A549 (cell line): ENCODE measurements around the gene MED22. TPM values are rescaled to one million over a fixed set of nuclear protein-coding genes. Genes with fewer than 3 reads are reported as not detected.

Source experiments
- ATAC-seq, 2 experiments: fragments of 200-7000 bp in 1 of 2; fragments of >200 bp in 1 of 2; cut with Nextera tagmentation in 1 of 2; cut with Tn5 transposase in 1 of 2; 3 replicates each; pipeline versions ENCODE4 v1.8.0 to v1.9.1; 2018 to 2020; ENCODE audit warnings: mild to moderate bottlenecking in 1 of 2, moderate library complexity in 1 of 2
- CTCF ChIA-PET: fragments of 300-600 bp; sonication (Branson Sonifier 250); formaldehyde crosslinking; extraction: SDS; loops from one replicate; lab custom pipeline; 2021; ENCODE audit warnings: antibody characterized with exemption, inconsistent platforms; lab: Yijun Ruan, JAX
- POLR2A ChIA-PET: fragments of 350-600 bp; formaldehyde crosslinking; extraction: SDS; loops from one replicate; lab custom pipeline; 2021; ENCODE audit warnings: antibody characterized with exemption, inconsistent platforms; lab: Yijun Ruan, JAX
- DNase-seq, 2 experiments: peaks; one replicate each; pipeline versions ENCODE4 v3.0.0 to v3.0.0-alpha.2; 2011 to 2016; ENCODE audit warnings: low read depth in 1 of 2, low spot score in 1 of 2
- FAIRE-seq: peaks from 2 replicates; lab custom pipeline; 2011; peaks lifted over from hg19 to GRCh38; lab: Jason Lieb, UNC
- H3K27ac ChIP-seq, 2 experiments: fragments of >200 bp; sonication (Bioruptor Twin); formaldehyde crosslinking; 3 replicates each; pipeline ENCODE4 v1.5.1; 2016 to 2017
- H3K4me1 ChIP-seq: fragments of >200 bp; sonication (Bioruptor Twin); formaldehyde crosslinking; 3 replicates; pipeline ENCODE4 v1.6.1; 2016
- H3K4me2 ChIP-seq: fragments of >200 bp; sonication (Bioruptor Twin); formaldehyde crosslinking; 3 replicates; pipeline ENCODE4 v1.6.1; 2016
- H3K4me3 ChIP-seq: fragments of >200 bp; sonication (Bioruptor Twin); formaldehyde crosslinking; 3 replicates; pipeline ENCODE4 v1.5.1; 2016
- H3K9me3 ChIP-seq: fragments of >200 bp; sonication (Bioruptor Twin); formaldehyde crosslinking; 3 replicates; pipeline ENCODE4 v1.6.1; 2016
- BHLHE40 ChIP-seq: IDR thresholded peaks from 2 replicates; pipeline ENCODE4 v1.6.1; 2012; ENCODE audit warnings: low read depth, low read length, inconsistent platforms
- CBX2 ChIP-seq: fragments of 200-600 bp; sonication (generic); IDR thresholded peaks from 2 replicates; pipeline ENCODE4 v1.6.1; 2016; ENCODE audit warnings: low read depth, mild to moderate bottlenecking, borderline replicate concordance
- CHD2 ChIP-seq: fragments of 150-350 bp; IDR thresholded peaks from 2 replicates; pipeline ENCODE4 v1.6.1; 2014; ENCODE audit warnings: low read length; ENCODE audit not compliant: partially characterized antibody
- CHD4 ChIP-seq: fragments of 200-600 bp; sonication (generic); IDR thresholded peaks from 2 replicates; pipeline ENCODE4 v1.6.1; 2016; ENCODE audit warnings: antibody characterized with exemption, mild to moderate bottlenecking, borderline replicate concordance
- EHF ChIP-seq: fragments of 250-450 bp; sonication (Bioruptor Pico); IDR thresholded peaks from 2 replicates; pipeline ENCODE4 v1.5.0; 2020; ENCODE audit warnings: mild to moderate bottlenecking
- FOSB ChIP-seq: fragments of 250-450 bp; sonication (Bioruptor Pico); IDR thresholded peaks from 2 replicates; pipeline ENCODE4 v1.5.0; 2020; ENCODE audit warnings: mild to moderate bottlenecking, moderate library complexity
- GATA3 ChIP-seq: IDR thresholded peaks from 2 replicates; pipeline ENCODE4 v1.6.1; 2012; ENCODE audit warnings: borderline replicate concordance
- HEYL ChIP-seq: fragments of 250-450 bp; sonication (Bioruptor Pico); IDR thresholded peaks from 2 replicates; pipeline ENCODE4 v1.8.0; 2021; ENCODE audit warnings: mild to moderate bottlenecking, moderate library complexity
- HOXB5 ChIP-seq: fragments of 250-450 bp; sonication (Bioruptor Pico); IDR thresholded peaks from 2 replicates; pipeline ENCODE4 v1.5.0; 2020; ENCODE audit warnings: mild to moderate bottlenecking, moderate library complexity
- JUN ChIP-seq, 2 experiments: fragments of >200 bp; sonication (Bioruptor Twin); formaldehyde crosslinking; IDR thresholded peaks; 2 replicates in 1 of 2; 3 replicates in 1 of 2; pipeline ENCODE4 v1.6.1; 2016 to 2017
- KDM1A ChIP-seq: fragments of 200-600 bp; sonication (generic); IDR thresholded peaks from 2 replicates; pipeline ENCODE4 v1.6.1; 2016; ENCODE audit warnings: low read depth, mild to moderate bottlenecking
- KDM5A ChIP-seq: fragments of 200-600 bp; sonication (generic); IDR thresholded peaks from 2 replicates; pipeline ENCODE4 v1.6.1; 2016; ENCODE audit warnings: antibody characterized with exemption, mild to moderate bottlenecking
- MYC ChIP-seq: IDR thresholded peaks from 2 replicates; pipeline ENCODE4 v1.6.1; 2012; ENCODE audit warnings: mild to moderate bottlenecking, inconsistent platforms, low read length, improper control_type of control experiment, borderline replicate concordance
- NFE2L2 ChIP-seq: fragments of 150-350 bp; conservative IDR thresholded peaks from 2 replicates; pipeline ENCODE4 v1.6.1; 2014; ENCODE audit warnings: low read length
- NR3C1 ChIP-seq: fragments of >200 bp; sonication (Bioruptor Twin); formaldehyde crosslinking; IDR thresholded peaks from 3 replicates; pipeline ENCODE4 v1.6.1; 2017
- POLR2A ChIP-seq: IDR thresholded peaks from 2 replicates; pipeline ENCODE4 v1.6.1; 2012; ENCODE audit warnings: mild to moderate bottlenecking, low read length
- RCOR1 ChIP-seq: fragments of 150-350 bp; IDR thresholded peaks from 2 replicates; pipeline ENCODE4 v1.6.1; 2014; ENCODE audit warnings: antibody characterized with exemption, low read length, low read depth
- RFX5 ChIP-seq: fragments of 450-650 bp; IDR thresholded peaks from 2 replicates; pipeline ENCODE4 v1.7.1; 2014; ENCODE audit warnings: antibody characterized with exemption, mild to moderate bottlenecking, moderate library complexity
- SMC3 ChIP-seq: fragments of >200 bp; sonication (Bioruptor Twin); formaldehyde crosslinking; IDR thresholded peaks from 3 replicates; pipeline ENCODE4 v1.6.1; 2018; ENCODE audit warnings: inconsistent platforms
- TP53 ChIP-seq: fragments of 250-450 bp; sonication (Bioruptor Pico); IDR thresholded peaks from 2 replicates; pipeline ENCODE4 v1.5.0; 2021; ENCODE audit warnings: mild to moderate bottlenecking, moderate library complexity
- ZC3H11A ChIP-seq: fragments of 450-650 bp; IDR thresholded peaks from 2 replicates; pipeline ENCODE4 v1.6.1; 2014; ENCODE audit warnings: antibody characterized with exemption, mild to moderate bottlenecking
- ZFP36 ChIP-seq: fragments of 450-650 bp; IDR thresholded peaks from 2 replicates; pipeline ENCODE4 v1.6.1; 2014; ENCODE audit warnings: borderline replicate concordance; ENCODE audit not compliant: partially characterized antibody
- WGBS: methylation state at CpG from one replicate; pipeline ENCODE4 v1.1.6; 2017; ENCODE audit errors: missing lambda C conversion rate; 5-methylcytosine and 5-hydroxymethylcytosine counted together
- polyA plus RNA-seq, 4 experiments: library from polyadenylated mRNA; depleted of rRNA in 3 of 4; stranded (reverse); fragments of >200 nt; fragmentation: RNase III in 1 of 4; extraction: RNeasy Plus Mini Kit Qiagen cat#74134 plus additional on column Dnase treatment in 1 of 4; gene quantifications; 2 replicates in 3 of 4; 3 replicates in 1 of 4; pipeline ENCODE4 v1.2.3, GENCODE V29; 2011 to 2017
- TF ChIP-seq, protein P1 (sequence below): fragments of 150-350 bp; IDR thresholded peaks from 2 replicates; pipeline ENCODE4 v1.6.1; 2014; ENCODE audit warnings: low read depth, mild to moderate bottlenecking, low read length
- TF ChIP-seq, protein P2 (sequence below): fragments of 200-600 bp; sonication (generic); IDR thresholded peaks from 2 replicates; pipeline ENCODE4 v1.6.1; 2016; ENCODE audit warnings: antibody characterized with exemption, mild to moderate bottlenecking, moderate library complexity
- TF ChIP-seq, protein P3 (sequence below): fragments of 250-450 bp; sonication (Bioruptor Pico); IDR thresholded peaks from 2 replicates; pipeline ENCODE4 v1.5.0; 2021; ENCODE audit warnings: mild to moderate bottlenecking, moderate library complexity, borderline replicate concordance
- TF ChIP-seq, protein P4 (sequence below): fragments of >200 bp; sonication (Bioruptor Twin); formaldehyde crosslinking; IDR thresholded peaks from 3 replicates; pipeline ENCODE4 v1.6.1; 2016
- TF ChIP-seq, protein P5 (sequence below): IDR thresholded peaks from 2 replicates; pipeline ENCODE4 v1.6.1; 2012; ENCODE audit warnings: low read depth, borderline replicate concordance
- TF ChIP-seq, protein P6 (sequence below): fragments of 250-450 bp; sonication (Bioruptor Pico); IDR thresholded peaks from 2 replicates; pipeline ENCODE4 v1.5.0; 2020; ENCODE audit warnings: low read depth, mild to moderate bottlenecking, moderate library complexity
- TF ChIP-seq, protein P7 (sequence below): fragments of 450-650 bp; IDR thresholded peaks from 2 replicates; pipeline ENCODE4 v1.6.1; 2014; ENCODE audit warnings: antibody characterized with exemption

The MED22 gene
- polyA plus RNA-seq, 2 of the 4 experiments (the other 2 are of a cell fraction), result 15.7 to 22.0 TPM

DNA sequence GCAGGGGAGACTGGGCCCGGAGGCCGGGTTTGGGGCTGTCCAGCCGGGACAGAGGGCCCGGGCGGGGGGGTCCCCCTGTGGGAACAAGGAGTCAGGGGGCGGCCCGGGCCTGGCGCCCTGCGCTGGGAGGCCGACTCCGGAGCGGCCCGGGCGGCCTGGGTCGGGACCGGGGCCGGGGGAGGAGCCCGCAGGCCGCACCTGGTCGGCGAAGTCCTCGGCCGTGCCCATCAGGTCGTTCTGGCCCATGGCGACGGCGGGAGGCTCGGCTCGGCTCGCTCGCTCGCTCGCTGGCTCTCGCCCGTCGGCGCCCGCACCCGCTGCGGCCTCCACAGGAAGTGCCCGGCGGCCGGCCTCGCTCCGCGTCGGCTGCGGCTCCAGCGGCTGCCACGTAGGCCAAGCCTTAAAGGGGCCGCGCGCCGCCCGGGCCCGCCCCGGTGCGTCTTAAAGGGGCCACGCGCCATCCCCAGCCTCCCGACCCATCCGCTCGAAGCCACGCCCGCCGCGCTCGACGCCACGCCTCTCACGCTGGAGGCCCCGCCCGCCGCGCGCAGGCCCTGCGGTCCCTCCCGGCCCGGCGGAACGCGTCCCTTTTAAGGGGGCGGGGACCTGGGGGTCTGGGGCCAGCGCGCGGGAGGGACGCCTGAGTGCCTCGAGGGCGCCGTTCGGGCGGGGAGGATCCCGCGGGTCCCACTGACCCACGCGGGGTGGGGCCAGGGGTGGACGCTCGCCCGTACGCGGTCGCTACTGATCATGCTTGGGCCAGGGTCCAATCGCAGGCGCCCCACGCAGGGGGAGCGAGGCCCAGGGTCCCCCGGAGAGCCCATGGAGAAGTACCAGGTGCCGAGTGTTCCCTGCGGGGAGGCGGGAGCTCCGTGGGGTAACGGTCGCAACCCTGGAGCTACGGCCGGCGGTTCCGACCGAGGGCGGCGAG is 28.1 kb upstream of the MED22 start, which contains the start of the genes STKLD1 and SURF4:
TSS of gene STKLD1 (plus strand) at position 643 of the 931 bp plus-strand sequence. CDS start at position 751, 108 bp downstream.
TSS of gene SURF4 (minus strand) at position 337 of the 931 bp plus-strand sequence. CDS start at position 246, 91 bp downstream.
- DNase-seq, result peak; percentile 97
- no peak for FAIRE-seq
- Histone ChIP-seq H3K27ac (peak within 1 kb of the TSS; percentile 97 to 99), H3K9me3 (no peaks in the 10 kb centered on the region), H3K4me1 (peaks cover 23% of the 10 kb centered on the region), H3K4me3 (peak within 1 kb of the TSS; percentile 100), H3K4me2 (peak within 1 kb of the TSS; percentile 93)
- WGBS, result 4% methylated on average over 14 of the region's 120 CpGs
- ATAC-seq, result peak; percentile 91 to 95
- POLR2A ChIA-PET, result interaction anchor here (1.0 to 1.4 kb wide), 5 partner anchors 20 to 84 kb away, joined by 3 to 7 read pairs (median 5); partner anchors contain the start of genes CACFD1, MED22 and RPL7A
- CTCF ChIA-PET, result interaction anchor here (0.6 to 2.9 kb wide), 10 partner anchors 9 to 410 kb away, joined by 3 to 9 read pairs (median 4); no protein-coding TSS in a partner anchor
- TF ChIP-seq KDM1A (no peak), CHD4 (no peak), ZFP36 (no peak), NR3C1 (no peak), RCOR1 (no peak), KDM5A (no peak), NFE2L2 (no peak), MYC (0 out of 2 replicates have a peak, but pooled peaks have one; percentile 49), BHLHE40 (no peak), JUN (IDR thresholded peaks at IDR 0.05) (peak; percentile 74 to 90), TP53 (no peak), RFX5 (no peak), EHF (CRISPR knock-in tag) (no peak), FOSB (CRISPR knock-in tag) (no peak), CHD2 (no peak), GATA3 (no peak), HEYL (no peak), SMC3 (no peak), POLR2A (peak; percentile 86), HOXB5 (no peak), CBX2 (no peak), ZC3H11A (no peak)
- TF ChIP-seq, protein P1, sequence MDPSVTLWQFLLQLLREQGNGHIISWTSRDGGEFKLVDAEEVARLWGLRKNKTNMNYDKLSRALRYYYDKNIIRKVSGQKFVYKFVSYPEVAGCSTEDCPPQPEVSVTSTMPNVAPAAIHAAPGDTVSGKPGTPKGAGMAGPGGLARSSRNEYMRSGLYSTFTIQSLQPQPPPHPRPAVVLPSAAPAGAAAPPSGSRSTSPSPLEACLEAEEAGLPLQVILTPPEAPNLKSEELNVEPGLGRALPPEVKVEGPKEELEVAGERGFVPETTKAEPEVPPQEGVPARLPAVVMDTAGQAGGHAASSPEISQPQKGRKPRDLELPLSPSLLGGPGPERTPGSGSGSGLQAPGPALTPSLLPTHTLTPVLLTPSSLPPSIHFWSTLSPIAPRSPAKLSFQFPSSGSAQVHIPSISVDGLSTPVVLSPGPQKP, result no peak
- TF ChIP-seq, protein P2, sequence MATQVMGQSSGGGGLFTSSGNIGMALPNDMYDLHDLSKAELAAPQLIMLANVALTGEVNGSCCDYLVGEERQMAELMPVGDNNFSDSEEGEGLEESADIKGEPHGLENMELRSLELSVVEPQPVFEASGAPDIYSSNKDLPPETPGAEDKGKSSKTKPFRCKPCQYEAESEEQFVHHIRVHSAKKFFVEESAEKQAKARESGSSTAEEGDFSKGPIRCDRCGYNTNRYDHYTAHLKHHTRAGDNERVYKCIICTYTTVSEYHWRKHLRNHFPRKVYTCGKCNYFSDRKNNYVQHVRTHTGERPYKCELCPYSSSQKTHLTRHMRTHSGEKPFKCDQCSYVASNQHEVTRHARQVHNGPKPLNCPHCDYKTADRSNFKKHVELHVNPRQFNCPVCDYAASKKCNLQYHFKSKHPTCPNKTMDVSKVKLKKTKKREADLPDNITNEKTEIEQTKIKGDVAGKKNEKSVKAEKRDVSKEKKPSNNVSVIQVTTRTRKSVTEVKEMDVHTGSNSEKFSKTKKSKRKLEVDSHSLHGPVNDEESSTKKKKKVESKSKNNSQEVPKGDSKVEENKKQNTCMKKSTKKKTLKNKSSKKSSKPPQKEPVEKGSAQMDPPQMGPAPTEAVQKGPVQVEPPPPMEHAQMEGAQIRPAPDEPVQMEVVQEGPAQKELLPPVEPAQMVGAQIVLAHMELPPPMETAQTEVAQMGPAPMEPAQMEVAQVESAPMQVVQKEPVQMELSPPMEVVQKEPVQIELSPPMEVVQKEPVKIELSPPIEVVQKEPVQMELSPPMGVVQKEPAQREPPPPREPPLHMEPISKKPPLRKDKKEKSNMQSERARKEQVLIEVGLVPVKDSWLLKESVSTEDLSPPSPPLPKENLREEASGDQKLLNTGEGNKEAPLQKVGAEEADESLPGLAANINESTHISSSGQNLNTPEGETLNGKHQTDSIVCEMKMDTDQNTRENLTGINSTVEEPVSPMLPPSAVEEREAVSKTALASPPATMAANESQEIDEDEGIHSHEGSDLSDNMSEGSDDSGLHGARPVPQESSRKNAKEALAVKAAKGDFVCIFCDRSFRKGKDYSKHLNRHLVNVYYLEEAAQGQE, result no peak
- TF ChIP-seq, protein P3, sequence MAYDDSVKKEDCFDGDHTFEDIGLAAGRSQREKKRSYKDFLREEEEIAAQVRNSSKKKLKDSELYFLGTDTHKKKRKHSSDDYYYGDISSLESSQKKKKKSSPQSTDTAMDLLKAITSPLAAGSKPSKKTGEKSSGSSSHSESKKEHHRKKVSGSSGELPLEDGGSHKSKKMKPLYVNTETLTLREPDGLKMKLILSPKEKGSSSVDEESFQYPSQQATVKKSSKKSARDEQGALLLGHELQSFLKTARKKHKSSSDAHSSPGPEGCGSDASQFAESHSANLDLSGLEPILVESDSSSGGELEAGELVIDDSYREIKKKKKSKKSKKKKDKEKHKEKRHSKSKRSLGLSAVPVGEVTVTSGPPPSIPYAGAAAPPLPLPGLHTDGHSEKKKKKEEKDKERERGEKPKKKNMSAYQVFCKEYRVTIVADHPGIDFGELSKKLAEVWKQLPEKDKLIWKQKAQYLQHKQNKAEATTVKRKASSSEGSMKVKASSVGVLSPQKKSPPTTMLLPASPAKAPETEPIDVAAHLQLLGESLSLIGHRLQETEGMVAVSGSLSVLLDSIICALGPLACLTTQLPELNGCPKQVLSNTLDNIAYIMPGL, result 0 out of 2 replicates have a peak, but pooled peaks have one; percentile 36
- TF ChIP-seq, protein P4, sequence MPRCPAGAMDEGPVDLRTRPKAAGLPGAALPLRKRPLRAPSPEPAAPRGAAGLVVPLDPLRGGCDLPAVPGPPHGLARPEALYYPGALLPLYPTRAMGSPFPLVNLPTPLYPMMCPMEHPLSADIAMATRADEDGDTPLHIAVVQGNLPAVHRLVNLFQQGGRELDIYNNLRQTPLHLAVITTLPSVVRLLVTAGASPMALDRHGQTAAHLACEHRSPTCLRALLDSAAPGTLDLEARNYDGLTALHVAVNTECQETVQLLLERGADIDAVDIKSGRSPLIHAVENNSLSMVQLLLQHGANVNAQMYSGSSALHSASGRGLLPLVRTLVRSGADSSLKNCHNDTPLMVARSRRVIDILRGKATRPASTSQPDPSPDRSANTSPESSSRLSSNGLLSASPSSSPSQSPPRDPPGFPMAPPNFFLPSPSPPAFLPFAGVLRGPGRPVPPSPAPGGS, result peak; percentile 74
- TF ChIP-seq, protein P5, sequence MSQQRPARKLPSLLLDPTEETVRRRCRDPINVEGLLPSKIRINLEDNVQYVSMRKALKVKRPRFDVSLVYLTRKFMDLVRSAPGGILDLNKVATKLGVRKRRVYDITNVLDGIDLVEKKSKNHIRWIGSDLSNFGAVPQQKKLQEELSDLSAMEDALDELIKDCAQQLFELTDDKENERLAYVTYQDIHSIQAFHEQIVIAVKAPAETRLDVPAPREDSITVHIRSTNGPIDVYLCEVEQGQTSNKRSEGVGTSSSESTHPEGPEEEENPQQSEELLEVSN, result peak; percentile 91
- TF ChIP-seq, protein P6, sequence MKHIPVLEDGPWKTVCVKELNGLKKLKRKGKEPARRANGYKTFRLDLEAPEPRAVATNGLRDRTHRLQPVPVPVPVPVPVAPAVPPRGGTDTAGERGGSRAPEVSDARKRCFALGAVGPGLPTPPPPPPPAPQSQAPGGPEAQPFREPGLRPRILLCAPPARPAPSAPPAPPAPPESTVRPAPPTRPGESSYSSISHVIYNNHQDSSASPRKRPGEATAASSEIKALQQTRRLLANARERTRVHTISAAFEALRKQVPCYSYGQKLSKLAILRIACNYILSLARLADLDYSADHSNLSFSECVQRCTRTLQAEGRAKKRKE, result no peak
- TF ChIP-seq, protein P7, sequence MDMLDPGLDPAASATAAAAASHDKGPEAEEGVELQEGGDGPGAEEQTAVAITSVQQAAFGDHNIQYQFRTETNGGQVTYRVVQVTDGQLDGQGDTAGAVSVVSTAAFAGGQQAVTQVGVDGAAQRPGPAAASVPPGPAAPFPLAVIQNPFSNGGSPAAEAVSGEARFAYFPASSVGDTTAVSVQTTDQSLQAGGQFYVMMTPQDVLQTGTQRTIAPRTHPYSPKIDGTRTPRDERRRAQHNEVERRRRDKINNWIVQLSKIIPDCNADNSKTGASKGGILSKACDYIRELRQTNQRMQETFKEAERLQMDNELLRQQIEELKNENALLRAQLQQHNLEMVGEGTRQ, result no peak
